Activated CD8-positive, alpha-beta T cell treated with anti-CD3 and anti-CD28 coated beads for 36 hours (primary cell): Measurements from ENCODE around the gene KIF26B. TPM values are rescaled to one million over a fixed set of nuclear protein-coding genes. Genes with fewer than 3 reads are reported as not detected.

Source experiments
- ATAC-seq: fragments of 200-7000 bp; cut with Tn5 transposase; one replicate; pipeline ENCODE4 v1.10.0; 2021; ENCODE audit warnings: mild to moderate bottlenecking, moderate library complexity
- CTCF ChIA-PET: fragments of 350-600 bp; sonication (Branson Sonifier 250); formaldehyde crosslinking; loops from one replicate; lab custom pipeline; 2021; ENCODE audit warnings: antibody characterized with exemption; lab: Charles Lee
- POLR2A ChIA-PET: fragments of 350-600 bp; sonication (Branson Sonifier 250); formaldehyde crosslinking; loops from one replicate; lab custom pipeline; 2021; ENCODE audit warnings: antibody characterized with exemption; lab: Charles Lee
- DNase-seq: peaks from one replicate; pipeline ENCODE4 v3.0.0-alpha.2; 2020
- H3K27ac Mint-ChIP-seq: one replicate; pipeline ENCODE4 v1.8.0; 2021; ENCODE audit warnings: mild to moderate bottlenecking, mixed read lengths
- H3K27me3 Mint-ChIP-seq: one replicate; pipeline ENCODE4 v1.8.0; 2021; ENCODE audit warnings: mixed read lengths
- H3K36me3 Mint-ChIP-seq: one replicate; pipeline ENCODE4 v1.8.0; 2021; ENCODE audit warnings: low read depth, mixed read lengths
- H3K4me1 Mint-ChIP-seq: one replicate; pipeline ENCODE4 v1.8.0; 2021; ENCODE audit warnings: low read depth, mixed read lengths
- H3K4me3 Mint-ChIP-seq: one replicate; pipeline ENCODE4 v1.8.0; 2021; ENCODE audit warnings: mild to moderate bottlenecking, moderate library complexity, mixed read lengths
- H3K9me3 Mint-ChIP-seq: one replicate; pipeline ENCODE4 v1.8.0; 2021; ENCODE audit warnings: mixed read lengths
- intact Hi-C: fragments of 100-400 bp; cut with micrococcal nuclease; formaldehyde crosslinking; loops from one replicate; pipeline ENCODE4 v1.10.0; 2022
- total RNA-seq, 2 experiments: library from RNA; stranded (reverse); gene quantifications; one replicate each; pipeline ENCODE4 v1.2.3, GENCODE V29; 2021
- TF ChIP-seq, protein P1 (sequence below): fragments of 200-600 bp; IDR thresholded peaks from one replicate; pipeline ENCODE4 v1.8.0; 2022; ENCODE audit warnings: antibody characterized with exemption, mild to moderate bottlenecking

Gene KIF26B
- total RNA-seq, 2 experiments from 2014 or later = 0.16 TPM

DNA sequence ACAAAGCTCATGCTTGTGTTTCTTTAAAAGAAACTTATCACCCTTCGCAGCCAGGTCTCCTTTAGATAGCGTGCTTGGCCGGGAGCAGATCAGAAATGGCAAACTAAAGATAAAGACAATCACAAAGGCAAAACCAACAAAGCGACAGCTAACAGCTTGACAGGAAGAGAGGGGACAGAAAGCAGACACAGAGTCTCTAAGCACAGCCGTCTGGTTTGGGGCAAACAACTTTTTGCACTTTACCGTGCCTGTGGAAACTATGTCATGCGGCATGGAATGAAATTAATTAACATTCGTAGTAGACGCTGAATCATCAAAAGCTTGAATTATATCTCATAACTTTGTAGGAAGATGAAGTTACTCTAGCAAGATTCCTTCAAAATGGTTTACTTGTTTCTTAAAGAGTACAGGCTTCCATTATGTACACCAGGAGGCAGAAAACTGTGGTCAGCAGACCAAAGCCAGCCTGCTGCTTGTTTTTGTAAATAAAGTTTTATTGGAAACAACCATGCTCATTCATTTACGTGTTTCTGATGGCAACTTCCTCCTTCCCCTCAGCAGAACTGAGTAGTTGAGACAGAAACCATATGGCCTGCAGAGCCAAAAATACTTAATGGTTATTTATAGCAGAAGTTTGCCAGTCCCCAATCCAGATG lies 183.2 kb downstream of the KIF26B start:
- CTCF ChIA-PET = interaction anchor here (1.5 kb wide), 1 partner anchor 181 kb away, joined by 4 read pairs; no protein-coding TSS in a partner anchor
- TF ChIP-seq, protein P1, sequence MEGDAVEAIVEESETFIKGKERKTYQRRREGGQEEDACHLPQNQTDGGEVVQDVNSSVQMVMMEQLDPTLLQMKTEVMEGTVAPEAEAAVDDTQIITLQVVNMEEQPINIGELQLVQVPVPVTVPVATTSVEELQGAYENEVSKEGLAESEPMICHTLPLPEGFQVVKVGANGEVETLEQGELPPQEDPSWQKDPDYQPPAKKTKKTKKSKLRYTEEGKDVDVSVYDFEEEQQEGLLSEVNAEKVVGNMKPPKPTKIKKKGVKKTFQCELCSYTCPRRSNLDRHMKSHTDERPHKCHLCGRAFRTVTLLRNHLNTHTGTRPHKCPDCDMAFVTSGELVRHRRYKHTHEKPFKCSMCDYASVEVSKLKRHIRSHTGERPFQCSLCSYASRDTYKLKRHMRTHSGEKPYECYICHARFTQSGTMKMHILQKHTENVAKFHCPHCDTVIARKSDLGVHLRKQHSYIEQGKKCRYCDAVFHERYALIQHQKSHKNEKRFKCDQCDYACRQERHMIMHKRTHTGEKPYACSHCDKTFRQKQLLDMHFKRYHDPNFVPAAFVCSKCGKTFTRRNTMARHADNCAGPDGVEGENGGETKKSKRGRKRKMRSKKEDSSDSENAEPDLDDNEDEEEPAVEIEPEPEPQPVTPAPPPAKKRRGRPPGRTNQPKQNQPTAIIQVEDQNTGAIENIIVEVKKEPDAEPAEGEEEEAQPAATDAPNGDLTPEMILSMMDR = no peak
- H3K9me3 Mint-ChIP-seq = peaks cover 4% of the 10 kb centered on the region
- peaks cover 23% of the 10 kb centered on the region for H3K4me1 Mint-ChIP-seq
- POLR2A ChIA-PET = no interaction called here
- peak overlapping the region; percentile 52 for H3K27ac Mint-ChIP-seq
- H3K36me3 Mint-ChIP-seq = peaks cover 1% of the 10 kb centered on the region
- peaks cover 6% of the 10 kb centered on the region for H3K27me3 Mint-ChIP-seq
- intact Hi-C loops = no loop called here
- no peak overlapping the region for H3K4me3 Mint-ChIP-seq
- no peak for DNase-seq
- ATAC-seq = peak; percentile 52

DNA sequence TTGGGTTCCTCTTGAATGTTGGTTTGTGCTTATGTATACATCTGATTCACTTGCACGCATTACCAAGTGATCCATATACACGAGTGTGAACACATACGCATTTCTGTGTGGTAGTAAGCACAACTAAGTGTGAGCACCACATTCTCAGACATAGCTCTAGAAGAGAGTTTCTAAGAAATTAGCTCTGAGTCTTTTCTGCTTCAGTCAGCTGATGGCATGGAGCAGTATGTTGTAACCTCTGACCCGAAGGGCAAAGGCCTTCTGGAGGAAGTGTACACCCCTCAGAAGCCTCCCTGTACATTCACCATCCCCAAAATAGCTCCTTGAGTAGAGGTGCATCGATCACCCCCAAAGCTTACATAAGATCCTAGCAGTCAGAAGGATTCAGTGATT lies 183.7 kb downstream of the KIF26B start:
- intact Hi-C loops = no loop called here
- peaks cover 5% of the 10 kb centered on the region for H3K27me3 Mint-ChIP-seq

DNA sequence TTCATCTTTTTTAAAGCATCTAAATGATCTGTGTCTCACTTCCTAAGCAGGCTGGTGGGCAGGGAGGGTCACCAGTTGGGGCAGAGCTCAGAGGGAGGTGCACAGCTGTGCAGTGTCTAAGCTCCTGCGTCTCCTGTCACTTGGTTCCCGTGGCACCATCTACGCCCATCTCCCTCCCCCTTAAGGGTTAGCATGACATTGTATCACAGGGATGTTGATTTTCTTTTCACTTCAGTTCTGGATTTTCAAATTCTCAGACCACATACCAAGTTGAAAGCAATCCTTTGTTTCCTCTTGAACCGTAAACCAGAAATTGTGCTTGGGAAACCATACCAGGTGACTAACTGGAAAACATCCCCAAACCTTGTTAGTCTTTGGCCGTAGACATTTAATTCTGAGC lies 187.0 kb downstream of the KIF26B start:
- CTCF ChIA-PET = no interaction called here
- ATAC-seq (no peak), DNase-seq (no peak)
- Mint-ChIP-seq H3K36me3 (no peaks in the 10 kb centered on the region), H3K27ac (no peak overlapping the region), H3K9me3 (no peaks in the 10 kb centered on the region), H3K4me1 (peaks cover 7% of the 10 kb centered on the region), H3K4me3 (no peak overlapping the region), H3K27me3 (no peaks in the 10 kb centered on the region)
- intact Hi-C loops = no loop called here
- POLR2A ChIA-PET = no interaction called here
- TF ChIP-seq, protein P1 = no peak

More for the DNA sequence above, 183.7 kb downstream of the KIF26B start:
- Mint-ChIP-seq H3K27ac (no peak overlapping the region), H3K4me1 (peaks cover 19% of the 10 kb centered on the region), H3K9me3 (peaks cover 1% of the 10 kb centered on the region), H3K36me3 (peaks cover 1% of the 10 kb centered on the region), H3K4me3 (no peak overlapping the region)
- TF ChIP-seq, protein P1 = no peak
- DNase-seq = no peak
- ChIA-PET POLR2A (no interaction called here), CTCF (no interaction called here)
- ATAC-seq = no peak

DNA sequence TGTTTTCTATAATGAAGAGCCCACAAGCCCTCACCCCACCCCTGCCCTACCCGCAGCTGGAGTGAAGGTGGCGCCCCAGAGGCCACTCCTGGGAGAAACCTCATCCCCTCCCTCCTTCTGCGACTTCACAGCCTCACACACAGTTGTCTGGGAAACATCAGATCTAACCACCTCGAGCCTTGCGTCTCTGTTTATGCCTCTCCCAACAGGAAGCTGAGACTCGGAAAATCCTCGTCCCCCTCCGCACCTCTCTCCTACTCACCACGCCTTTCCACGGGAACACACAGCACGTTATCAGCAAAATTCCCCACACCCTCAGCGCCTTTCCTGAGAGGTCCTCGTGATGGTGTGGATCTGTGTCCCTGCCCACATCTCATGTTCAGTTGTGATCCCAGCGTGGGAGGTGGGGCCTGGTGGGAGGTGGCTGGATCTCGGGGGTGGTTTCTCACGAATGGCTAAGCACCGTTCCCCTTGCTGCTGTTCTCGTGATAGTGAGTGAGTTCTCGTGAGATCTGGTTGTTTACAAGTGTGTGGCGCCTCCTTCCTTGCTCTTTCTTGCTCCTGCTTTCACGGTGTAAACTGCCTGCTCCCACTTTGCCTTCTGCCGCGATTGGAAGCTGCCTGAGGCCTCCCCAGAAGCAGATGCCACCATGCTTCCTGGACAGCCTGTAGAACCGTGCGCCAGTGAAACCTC lies 190.6 kb downstream of the KIF26B start:
- DNase-seq = no peak
- CTCF ChIA-PET = no interaction called here
- peaks cover 2% of the 10 kb centered on the region for H3K27me3 Mint-ChIP-seq
- no peaks in the 10 kb centered on the region for H3K36me3 Mint-ChIP-seq
- POLR2A ChIA-PET = no interaction called here
- TF ChIP-seq, protein P1 = no peak
- H3K27ac Mint-ChIP-seq = no peak overlapping the region
- H3K9me3 Mint-ChIP-seq = no peaks in the 10 kb centered on the region
- H3K4me3 Mint-ChIP-seq = no peak overlapping the region
- no peaks in the 10 kb centered on the region for H3K4me1 Mint-ChIP-seq
- intact Hi-C loops = no loop called here
- ATAC-seq = no peak

DNA sequence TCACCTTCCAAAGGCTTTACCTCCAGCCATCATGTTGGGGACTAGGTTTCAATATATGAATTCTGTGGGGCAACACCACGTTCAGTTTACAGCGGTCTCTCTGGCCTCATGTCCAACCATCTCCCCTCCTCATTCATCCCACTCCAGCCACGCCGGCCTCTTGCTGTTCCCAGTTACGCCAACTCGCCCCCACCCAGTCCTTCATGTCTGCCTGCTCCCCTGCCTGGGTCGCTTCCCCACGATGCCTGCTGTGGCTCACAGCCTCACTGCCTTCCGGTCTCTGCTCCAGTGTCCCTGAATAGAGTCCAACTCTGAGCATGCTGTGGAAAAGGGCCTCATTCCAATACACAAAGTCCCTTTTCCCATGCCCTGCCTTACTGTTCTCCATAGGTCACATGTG lies 193.8 kb downstream of the KIF26B start:
- intact Hi-C loops = no loop called here
- DNase-seq (no peak), ATAC-seq (no peak)
- CTCF ChIA-PET = no interaction called here
- POLR2A ChIA-PET = no interaction called here
- H3K9me3 Mint-ChIP-seq = no peaks in the 10 kb centered on the region
- H3K36me3 Mint-ChIP-seq = no peaks in the 10 kb centered on the region
- no peak overlapping the region for H3K27ac Mint-ChIP-seq
- no peak overlapping the region for H3K4me3 Mint-ChIP-seq
- TF ChIP-seq, protein P1 = no peak
- H3K4me1 Mint-ChIP-seq = peaks cover 2% of the 10 kb centered on the region
- H3K27me3 Mint-ChIP-seq = peaks cover 5% of the 10 kb centered on the region
